GM23338 (cell line): Measurements from ENCODE around the gene SHISA6. TPM values are rescaled to one million over a fixed set of nuclear protein-coding genes. Genes with fewer than 3 reads are reported as not detected.

Experiments
- ATAC-seq: fragments of 200-7000 bp; cut with Tn5 transposase; 3 replicates; pipeline ENCODE4 v1.9.1; 2020
- DNase-seq: peaks from one replicate; pipeline ENCODE4 v3.0.0-alpha.2; 2015; ENCODE audit warnings: low spot score
- H2AFZ ChIP-seq: fragments of 200-600 bp; sonication (generic); 2 replicates; pipeline ENCODE4 v1.8.0; 2016; ENCODE audit warnings: antibody characterized with exemption, mild to moderate bottlenecking, moderate library complexity
- H3F3A ChIP-seq: fragments of 200-600 bp; sonication (generic); replicated peaks from 2 replicates; pipeline ENCODE4 v1.8.0; 2017; ENCODE audit warnings: antibody characterized with exemption, mixed run types, low read depth
- H3K27ac ChIP-seq: fragments of 200-600 bp; sonication (generic); 2 replicates; pipeline ENCODE4 v1.6.1; 2016; ENCODE audit warnings: low read depth
- H3K27me3 ChIP-seq: fragments of 200-600 bp; sonication (generic); 2 replicates; pipeline ENCODE4 v1.8.0; 2016; ENCODE audit warnings: mild to moderate bottlenecking, mixed run types, moderate library complexity; ENCODE audit not compliant: insufficient read depth
- H3K36me3 ChIP-seq: fragments of 200-600 bp; sonication (generic); 2 replicates; pipeline ENCODE4 v1.8.0; 2016; ENCODE audit warnings: mild to moderate bottlenecking; ENCODE audit not compliant: insufficient read depth
- H3K4me1 ChIP-seq: fragments of 200-600 bp; sonication (generic); 2 replicates; pipeline ENCODE4 v1.8.0; 2016; ENCODE audit warnings: mild to moderate bottlenecking, moderate library complexity; ENCODE audit not compliant: insufficient read depth
- H3K4me2 ChIP-seq: fragments of 200-600 bp; sonication (generic); 2 replicates; pipeline ENCODE4 v1.7.1; 2017; ENCODE audit warnings: mixed run types
- H3K4me3 ChIP-seq: fragments of 200-600 bp; sonication (generic); 2 replicates; pipeline ENCODE4 v1.6.1; 2016; ENCODE audit warnings: mixed run types
- H3K79me2 ChIP-seq: fragments of 200-600 bp; sonication (generic); replicated peaks from 2 replicates; pipeline ENCODE4 v1.8.0; 2017; ENCODE audit warnings: mild to moderate bottlenecking; ENCODE audit not compliant: insufficient read depth
- H3K9me2 ChIP-seq: fragments of 200-600 bp; sonication (generic); 2 replicates; pipeline ENCODE4 v1.8.0; 2017; ENCODE audit not compliant: insufficient read depth
- H4K20me1 ChIP-seq: fragments of 200-600 bp; sonication (generic); replicated peaks from 2 replicates; pipeline ENCODE4 v1.8.0; 2017; ENCODE audit warnings: mild to moderate bottlenecking; ENCODE audit not compliant: insufficient read depth
- H3K27ac Mint-ChIP-seq: 2 replicates; pipeline ENCODE4 v1.8.0; 2020; ENCODE audit warnings: inconsistent platforms, mild to moderate bottlenecking, moderate library complexity, mixed read lengths
- H3K27me3 Mint-ChIP-seq: 3 replicates; pipeline ENCODE4 v1.8.0; 2022; ENCODE audit warnings: low read depth, mild to moderate bottlenecking, moderate library complexity, mixed read lengths, inconsistent platforms; ENCODE audit not compliant: insufficient read depth, poor library complexity
- H3K36me3 Mint-ChIP-seq: 3 replicates; pipeline ENCODE4 v1.8.0; 2021; ENCODE audit warnings: low read depth, mild to moderate bottlenecking, inconsistent platforms, moderate library complexity, mixed read lengths
- H3K4me1 Mint-ChIP-seq: 3 replicates; pipeline ENCODE4 v1.8.0; 2020; ENCODE audit warnings: mild to moderate bottlenecking, inconsistent platforms, mixed read lengths
- H3K4me3 Mint-ChIP-seq: 3 replicates; pipeline ENCODE4 v1.8.0; 2021; ENCODE audit warnings: moderate library complexity, mild to moderate bottlenecking, inconsistent platforms, mixed read lengths
- H3K9me3 Mint-ChIP-seq: 3 replicates; pipeline ENCODE4 v1.8.0; 2020; ENCODE audit warnings: moderate library complexity, mild to moderate bottlenecking, inconsistent platforms, mixed read lengths
- EZH2 ChIP-seq: fragments of 200-600 bp; sonication (generic); IDR thresholded peaks from one replicate; pipeline ENCODE4 v1.8.0; 2017; ENCODE audit warnings: antibody characterized with exemption, mild to moderate bottlenecking, low read depth; ENCODE audit not compliant: unreplicated experiment
- EZH2phosphoT487 ChIP-seq: fragments of 200-600 bp; sonication (generic); IDR thresholded peaks from one replicate; pipeline ENCODE4 v1.8.1; 2018; ENCODE audit warnings: antibody characterized with exemption; ENCODE audit not compliant: unreplicated experiment
- NANOG ChIP-seq: IDR thresholded peaks from 2 replicates; pipeline ENCODE4 v1.6.1; 2016; ENCODE audit warnings: antibody characterized with exemption, borderline replicate concordance
- REST ChIP-seq: IDR thresholded peaks from one replicate; pipeline ENCODE4 v1.6.1; 2018; ENCODE audit warnings: antibody characterized with exemption; ENCODE audit not compliant: unreplicated experiment
- ZNF114 ChIP-seq: fragments of 250-450 bp; sonication (Bioruptor Pico); IDR thresholded peaks from 2 replicates; pipeline ENCODE4 v1.5.0; 2020; ENCODE audit warnings: mild to moderate bottlenecking, moderate library complexity
- ZNF331 ChIP-seq: fragments of 250-450 bp; sonication (Bioruptor Pico); IDR thresholded peaks from 2 replicates; pipeline ENCODE4 v1.5.0; 2020; ENCODE audit warnings: low read depth, mild to moderate bottlenecking, moderate library complexity
- polyA plus RNA-seq: library from polyadenylated mRNA; unstranded; fragments of >200 nt; fragmentation: Nextera tagmentation; extraction: Ambion mirVana; gene quantifications from 2 replicates; pipeline ENCODE4 v1.2.1, GENCODE V29; 2016
- total RNA-seq: library from RNA; depleted of rRNA; stranded (reverse); fragments of >200 nt; shearing (Covaris generic); gene quantifications from 2 replicates; pipeline ENCODE4 v1.2.3, GENCODE V29; 2014
- TF ChIP-seq, protein P1 (sequence below): fragments of 250-450 bp; sonication (Bioruptor Pico); IDR thresholded peaks from 2 replicates; pipeline ENCODE4 v1.5.0; 2020; ENCODE audit warnings: mild to moderate bottlenecking, moderate library complexity
- TF ChIP-seq, protein P2 (sequence below), 2 experiments: fragments of 200-600 bp in 1 of 2; sonication (generic) in 1 of 2; conservative IDR thresholded peaks; 2 replicates each; pipeline versions ENCODE4 v1.5.1 to v1.6.1; 2016 to 2017; ENCODE audit warnings: antibody characterized with exemption in 2 of 2, low read depth in 2 of 2, mild to moderate bottlenecking in 2 of 2, moderate library complexity in 1 of 2

Gene SHISA6
- total and polyA plus RNA-seq, 2 experiments from 2014 or later: 0.52 TPM; not detected in 1

GRCh38 chr17:11580677-11581076, 339.7 kb downstream of the SHISA6 start (continued):
- TF ChIP-seq EZH2phosphoT487: no peak
- TF ChIP-seq EZH2: no peak
- TF ChIP-seq NANOG: no peak
- TF ChIP-seq, protein P1, sequence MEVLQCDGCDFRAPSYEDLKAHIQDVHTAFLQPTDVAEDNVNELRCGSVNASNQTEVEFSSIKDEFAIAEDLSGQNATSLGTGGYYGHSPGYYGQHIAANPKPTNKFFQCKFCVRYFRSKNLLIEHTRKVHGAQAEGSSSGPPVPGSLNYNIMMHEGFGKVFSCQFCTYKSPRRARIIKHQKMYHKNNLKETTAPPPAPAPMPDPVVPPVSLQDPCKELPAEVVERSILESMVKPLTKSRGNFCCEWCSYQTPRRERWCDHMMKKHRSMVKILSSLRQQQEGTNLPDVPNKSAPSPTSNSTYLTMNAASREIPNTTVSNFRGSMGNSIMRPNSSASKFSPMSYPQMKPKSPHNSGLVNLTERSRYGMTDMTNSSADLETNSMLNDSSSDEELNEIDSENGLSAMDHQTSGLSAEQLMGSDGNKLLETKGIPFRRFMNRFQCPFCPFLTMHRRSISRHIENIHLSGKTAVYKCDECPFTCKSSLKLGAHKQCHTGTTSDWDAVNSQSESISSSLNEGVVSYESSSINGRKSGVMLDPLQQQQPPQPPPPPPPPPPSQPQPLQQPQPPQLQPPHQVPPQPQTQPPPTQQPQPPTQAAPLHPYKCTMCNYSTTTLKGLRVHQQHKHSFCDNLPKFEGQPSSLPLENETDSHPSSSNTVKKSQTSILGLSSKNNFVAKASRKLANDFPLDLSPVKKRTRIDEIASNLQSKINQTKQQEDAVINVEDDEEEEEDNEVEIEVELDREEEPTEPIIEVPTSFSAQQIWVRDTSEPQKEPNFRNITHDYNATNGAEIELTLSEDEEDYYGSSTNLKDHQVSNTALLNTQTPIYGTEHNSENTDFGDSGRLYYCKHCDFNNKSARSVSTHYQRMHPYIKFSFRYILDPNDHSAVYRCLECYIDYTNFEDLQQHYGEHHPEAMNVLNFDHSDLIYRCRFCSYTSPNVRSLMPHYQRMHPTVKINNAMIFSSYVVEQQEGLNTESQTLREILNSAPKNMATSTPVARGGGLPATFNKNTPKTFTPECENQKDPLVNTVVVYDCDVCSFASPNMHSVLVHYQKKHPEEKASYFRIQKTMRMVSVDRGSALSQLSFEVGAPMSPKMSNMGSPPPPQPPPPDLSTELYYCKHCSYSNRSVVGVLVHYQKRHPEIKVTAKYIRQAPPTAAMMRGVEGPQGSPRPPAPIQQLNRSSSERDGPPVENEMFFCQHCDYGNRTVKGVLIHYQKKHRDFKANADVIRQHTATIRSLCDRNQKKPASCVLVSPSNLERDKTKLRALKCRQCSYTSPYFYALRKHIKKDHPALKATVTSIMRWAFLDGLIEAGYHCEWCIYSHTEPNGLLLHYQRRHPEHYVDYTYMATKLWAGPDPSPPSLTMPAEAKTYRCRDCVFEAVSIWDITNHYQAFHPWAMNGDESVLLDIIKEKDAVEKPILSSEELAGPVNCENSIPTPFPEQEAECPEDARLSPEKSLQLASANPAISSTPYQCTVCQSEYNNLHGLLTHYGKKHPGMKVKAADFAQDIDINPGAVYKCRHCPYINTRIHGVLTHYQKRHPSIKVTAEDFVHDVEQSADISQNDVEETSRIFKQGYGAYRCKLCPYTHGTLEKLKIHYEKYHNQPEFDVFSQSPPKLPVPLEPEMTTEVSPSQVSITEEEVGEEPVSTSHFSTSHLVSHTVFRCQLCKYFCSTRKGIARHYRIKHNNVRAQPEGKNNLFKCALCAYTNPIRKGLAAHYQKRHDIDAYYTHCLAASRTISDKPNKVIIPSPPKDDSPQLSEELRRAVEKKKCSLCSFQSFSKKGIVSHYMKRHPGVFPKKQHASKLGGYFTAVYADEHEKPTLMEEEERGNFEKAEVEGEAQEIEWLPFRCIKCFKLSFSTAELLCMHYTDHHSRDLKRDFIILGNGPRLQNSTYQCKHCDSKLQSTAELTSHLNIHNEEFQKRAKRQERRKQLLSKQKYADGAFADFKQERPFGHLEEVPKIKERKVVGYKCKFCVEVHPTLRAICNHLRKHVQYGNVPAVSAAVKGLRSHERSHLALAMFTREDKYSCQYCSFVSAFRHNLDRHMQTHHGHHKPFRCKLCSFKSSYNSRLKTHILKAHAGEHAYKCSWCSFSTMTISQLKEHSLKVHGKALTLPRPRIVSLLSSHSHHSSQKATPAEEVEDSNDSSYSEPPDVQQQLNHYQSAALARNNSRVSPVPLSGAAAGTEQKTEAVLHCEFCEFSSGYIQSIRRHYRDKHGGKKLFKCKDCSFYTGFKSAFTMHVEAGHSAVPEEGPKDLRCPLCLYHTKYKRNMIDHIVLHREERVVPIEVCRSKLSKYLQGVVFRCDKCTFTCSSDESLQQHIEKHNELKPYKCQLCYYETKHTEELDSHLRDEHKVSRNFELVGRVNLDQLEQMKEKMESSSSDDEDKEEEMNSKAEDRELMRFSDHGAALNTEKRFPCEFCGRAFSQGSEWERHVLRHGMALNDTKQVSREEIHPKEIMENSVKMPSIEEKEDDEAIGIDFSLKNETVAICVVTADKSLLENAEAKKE (CRISPR knock-in tag): no peak

- Histone ChIP-seq H3K4me2 (no peak overlapping the region), H2AFZ (no peak overlapping the region), H3F3A (no peaks in the 10 kb centered on the region), H3K4me3 (no peak overlapping the region), H3K27ac (no peak overlapping the region), H3K79me2 (no peaks in the 10 kb centered on the region), H4K20me1 (no peaks in the 10 kb centered on the region), H3K4me1 (no peaks in the 10 kb centered on the region), H3K36me3 (no peaks in the 10 kb centered on the region), H3K9me2 (no peaks in the 10 kb centered on the region), H3K27me3 (no peaks in the 10 kb centered on the region)
- H3K9me3 Mint-ChIP-seq: peaks cover 95% of the 10 kb centered on the region
- peaks cover 37% of the 10 kb centered on the region for H3K36me3 Mint-ChIP-seq
- no peak overlapping the region for H3K27ac Mint-ChIP-seq
- ATAC-seq (no peak), DNase-seq (no peak)
- H3K4me1 Mint-ChIP-seq: no peaks in the 10 kb centered on the region
- H3K27me3 Mint-ChIP-seq: no peaks in the 10 kb centered on the region
- H3K4me3 Mint-ChIP-seq: no peak overlapping the region
- TF ChIP-seq ZNF331 (CRISPR knock-in tag): no peak
- TF ChIP-seq, protein P2, sequence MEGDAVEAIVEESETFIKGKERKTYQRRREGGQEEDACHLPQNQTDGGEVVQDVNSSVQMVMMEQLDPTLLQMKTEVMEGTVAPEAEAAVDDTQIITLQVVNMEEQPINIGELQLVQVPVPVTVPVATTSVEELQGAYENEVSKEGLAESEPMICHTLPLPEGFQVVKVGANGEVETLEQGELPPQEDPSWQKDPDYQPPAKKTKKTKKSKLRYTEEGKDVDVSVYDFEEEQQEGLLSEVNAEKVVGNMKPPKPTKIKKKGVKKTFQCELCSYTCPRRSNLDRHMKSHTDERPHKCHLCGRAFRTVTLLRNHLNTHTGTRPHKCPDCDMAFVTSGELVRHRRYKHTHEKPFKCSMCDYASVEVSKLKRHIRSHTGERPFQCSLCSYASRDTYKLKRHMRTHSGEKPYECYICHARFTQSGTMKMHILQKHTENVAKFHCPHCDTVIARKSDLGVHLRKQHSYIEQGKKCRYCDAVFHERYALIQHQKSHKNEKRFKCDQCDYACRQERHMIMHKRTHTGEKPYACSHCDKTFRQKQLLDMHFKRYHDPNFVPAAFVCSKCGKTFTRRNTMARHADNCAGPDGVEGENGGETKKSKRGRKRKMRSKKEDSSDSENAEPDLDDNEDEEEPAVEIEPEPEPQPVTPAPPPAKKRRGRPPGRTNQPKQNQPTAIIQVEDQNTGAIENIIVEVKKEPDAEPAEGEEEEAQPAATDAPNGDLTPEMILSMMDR (conservative IDR thresholded peaks at IDR 0.05; ENCODE audit: low read depth in 2 of 2): no peak
- TF ChIP-seq EZH2: no peak
- no peak for TF ChIP-seq NANOG
- TF ChIP-seq ZNF114 (CRISPR knock-in tag): no peak
- no peak for TF ChIP-seq REST
Measured at GRCh38 chr17:11582217-11582616, 341.2 kb downstream of the SHISA6 start.
